K562 (cell line): Measurements from ENCODE around the gene GRM5. TPM values are rescaled to one million over a fixed set of nuclear protein-coding genes. Genes with fewer than 3 reads are reported as not detected.

Experiments used
- ATAC-seq: fragments of 200-7000 bp; cut with Tn5 transposase; 3 replicates; pipeline ENCODE4 v1.9.1; 2020; ENCODE audit warnings: moderate library complexity
- BruUV-seq: library from RNA; stranded (reverse); fragments of 400-500 nt; replicated peaks from 2 replicates; lab custom pipeline; 2021; lab: Mats Ljungman, UMichigan
- CTCF ChIA-PET: fragments of 300-600 bp; formaldehyde crosslinking; extraction: SDS; loops from one replicate; lab custom pipeline; 2021; ENCODE audit warnings: low intra/inter-chr PET ratio; lab: Yijun Ruan, JAX
- POLR2A ChIA-PET: fragments of 300-600, 350-650 bp; sonication (Branson Sonifier 250); formaldehyde crosslinking; extraction: SDS; loops from one replicate; lab custom pipeline; 2021; ENCODE audit warnings: antibody characterized with exemption, inconsistent platforms; lab: Yijun Ruan, JAX
- DNase-seq, 4 experiments: peaks; one replicate each; pipeline versions ENCODE4 v3.0.0 to v3.0.0-alpha.2; 2011 to 2018; ENCODE audit warnings: low spot score in 3 of 4, mixed read lengths in 3 of 4; ENCODE audit errors: extremely low read depth in 1 of 4
- FAIRE-seq: peaks from 2 replicates; lab custom pipeline; 2011; peaks lifted over from hg19 to GRCh38; lab: Jason Lieb, UNC
- H2AFZ ChIP-seq: 2 replicates; pipeline ENCODE4 v1.6.0; 2011; ENCODE audit warnings: low read depth, low read length, control low read depth, inconsistent platforms
- H3K27ac ChIP-seq: fragments of 200-600 bp; 3 replicates; pipeline ENCODE4 v1.8.0; 2011; ENCODE audit warnings: low read depth, mild to moderate bottlenecking, control low read depth, inconsistent platforms, low read length, moderate library complexity, mixed read lengths; ENCODE audit errors: extremely low read depth
- H3K27me3 ChIP-seq, 2 experiments: fragments of 300-600 bp in 1 of 2; 2 replicates in 1 of 2; 3 replicates in 1 of 2; pipeline versions ENCODE4 v1.6.0 to v1.8.0; 2011; ENCODE audit warnings: inconsistent platforms in 2 of 2, low read length in 2 of 2, mild to moderate bottlenecking in 1 of 2, mixed read lengths in 1 of 2, moderate library complexity in 1 of 2; ENCODE audit not compliant: control insufficient read depth in 2 of 2, insufficient read depth in 2 of 2
- H3K36me3 ChIP-seq: fragments of 300-600 bp; 3 replicates; pipeline ENCODE4 v1.8.0; 2011; ENCODE audit warnings: mild to moderate bottlenecking, low read length, inconsistent platforms; ENCODE audit not compliant: control insufficient read depth, insufficient read depth
- H3K4me1 ChIP-seq, 2 experiments: fragments of 200-600 bp in 1 of 2; replicated peaks in 1 of 2; 2 replicates in 1 of 2; 3 replicates in 1 of 2; pipeline versions ENCODE4 v1.5.1 to v1.8.0; 2011; ENCODE audit warnings: inconsistent platforms in 2 of 2, low read length in 2 of 2, mild to moderate bottlenecking in 1 of 2, mixed read lengths in 1 of 2, moderate library complexity in 1 of 2; ENCODE audit not compliant: control insufficient read depth in 2 of 2, insufficient read depth in 2 of 2
- H3K4me2 ChIP-seq: 2 replicates; pipeline ENCODE4 v1.6.1; 2011; ENCODE audit warnings: low read length, control low read depth, inconsistent platforms, mixed read lengths; ENCODE audit not compliant: insufficient read depth
- H3K4me3 ChIP-seq: fragments of 200-600 bp; sonication (generic), shearing (Covaris generic); 2 replicates; pipeline ENCODE4 v1.5.1; 2016; ENCODE audit warnings: control low read depth, inconsistent platforms
- H3K79me2 ChIP-seq: fragments of 200-600 bp; 3 replicates; pipeline ENCODE4 v1.8.0; 2011; ENCODE audit warnings: low read length, inconsistent platforms; ENCODE audit not compliant: control insufficient read depth, insufficient read depth
- H3K9ac ChIP-seq, 2 experiments: 2 replicates each; pipeline versions ENCODE4 v1.6.0 to v1.6.1; 2011; ENCODE audit warnings: low read depth in 2 of 2, low read length in 2 of 2, control low read depth in 1 of 2, inconsistent platforms in 1 of 2, mild to moderate bottlenecking in 1 of 2, mixed read lengths in 1 of 2; ENCODE audit not compliant: insufficient read depth in 1 of 2
- H3K9me1 ChIP-seq: one replicate; pipeline ENCODE4 v1.6.0; 2011; ENCODE audit warnings: inconsistent platforms, mild to moderate bottlenecking, low read length, moderate library complexity; ENCODE audit not compliant: control insufficient read depth, insufficient read depth
- H3K9me3 ChIP-seq: replicated peaks from 2 replicates; pipeline ENCODE4 v1.5.1; 2011; ENCODE audit warnings: low read depth, low read length, inconsistent platforms; ENCODE audit not compliant: control insufficient read depth, insufficient read depth
- H4K20me1 ChIP-seq: replicated peaks from 2 replicates; pipeline ENCODE4 v1.6.1; 2011; ENCODE audit warnings: low read length, inconsistent platforms, mixed read lengths; ENCODE audit not compliant: control insufficient read depth, insufficient read depth
- CEBPZ ChIP-seq: fragments of 150-350 bp; IDR thresholded peaks from 2 replicates; pipeline ENCODE4 v1.6.1; 2014; ENCODE audit warnings: low read depth, mild to moderate bottlenecking, low read length, borderline replicate concordance
- FOXK1 ChIP-seq: sonication (generic); formaldehyde crosslinking; IDR thresholded peaks from 2 replicates; pipeline ENCODE4 v1.8.0; 2022; ENCODE audit warnings: missing genetic modification reagents, mild to moderate bottlenecking, borderline replicate concordance
- FOXK2 ChIP-seq, 2 experiments: fragments of 450-650 bp; IDR thresholded peaks in 1 of 2; conservative IDR thresholded peaks in 1 of 2; 2 replicates each; pipeline ENCODE4 v1.6.1; 2016; ENCODE audit warnings: low read depth in 2 of 2, mild to moderate bottlenecking in 1 of 2
- GATAD2A ChIP-seq: fragments of 450-650 bp; IDR thresholded peaks from 2 replicates; pipeline ENCODE4 v1.6.1; 2017
- HSF4 ChIP-seq: fragments of 250-450 bp; sonication (Bioruptor Pico); IDR thresholded peaks from 2 replicates; pipeline ENCODE4 v2.1.2; 2022; ENCODE audit warnings: mild to moderate bottlenecking, moderate library complexity, borderline replicate concordance
- IRF2 ChIP-seq: sonication (generic); formaldehyde crosslinking; IDR thresholded peaks from 2 replicates; pipeline ENCODE4 v1.8.1; 2022; ENCODE audit warnings: mild to moderate bottlenecking, missing genetic modification reagents
- MIER1 ChIP-seq: fragments of 450-650 bp; IDR thresholded peaks from 2 replicates; pipeline ENCODE4 v1.6.1; 2016; ENCODE audit warnings: antibody characterized with exemption, mild to moderate bottlenecking, low read depth
- NR1H2 ChIP-seq: sonication (generic); formaldehyde crosslinking; IDR thresholded peaks from 2 replicates; pipeline ENCODE4 v1.4.0; 2020; ENCODE audit warnings: mild to moderate bottlenecking, missing genetic modification reagents
- PRMT5 ChIP-seq: sonication (generic); formaldehyde crosslinking; IDR thresholded peaks from 2 replicates; pipeline ENCODE4 v1.5.0; 2020; ENCODE audit warnings: missing genetic modification reagents
- RAD21 ChIP-seq, 2 experiments: fragments of 250-450 bp in 1 of 2; fragments of 450-650 bp in 1 of 2; sonication (Bioruptor Pico) in 1 of 2; formaldehyde crosslinking in 1 of 2; IDR thresholded peaks in 1 of 2; conservative IDR thresholded peaks in 1 of 2; 2 replicates each; pipeline versions ENCODE4 v1.4.0 to v1.8.0; 2020 to 2022; ENCODE audit warnings: mild to moderate bottlenecking in 2 of 2, moderate library complexity in 1 of 2
- RFX7 ChIP-seq: fragments of 250-450 bp; sonication (Bioruptor Pico); IDR thresholded peaks from 2 replicates; pipeline ENCODE4 v1.5.1; 2021; ENCODE audit warnings: mild to moderate bottlenecking
- SIRT6 ChIP-seq: IDR thresholded peaks from one replicate; pipeline ENCODE4 v1.6.1; 2012; ENCODE audit warnings: low read depth, mild to moderate bottlenecking, control low read depth, inconsistent platforms, low read length, moderate library complexity
- SMARCA4 ChIP-seq: fragments of 450-650 bp; IDR thresholded peaks from 2 replicates; pipeline ENCODE4 v1.6.1; 2016
- WHSC1 ChIP-seq: IDR thresholded peaks from one replicate; pipeline ENCODE4 v1.6.1; 2012; ENCODE audit warnings: low read length, control low read depth, inconsistent platforms
- ZMIZ1 ChIP-seq, 2 experiments: fragments of 150-350 bp in 1 of 2; IDR thresholded peaks; 2 replicates each; pipeline ENCODE4 v1.6.1; 2012 to 2016; ENCODE audit warnings: low read depth in 2 of 2, low read length in 2 of 2, mild to moderate bottlenecking in 1 of 2, moderate library complexity in 1 of 2
- ZNF140 ChIP-seq: fragments of 250-450 bp; sonication (Bioruptor Pico); IDR thresholded peaks from 2 replicates; pipeline ENCODE4 v1.8.0; 2021; ENCODE audit warnings: moderate library complexity, mild to moderate bottlenecking, inconsistent platforms
- ZNF79 ChIP-seq: fragments of 250-450 bp; sonication (Bioruptor Pico); IDR thresholded peaks from 2 replicates; pipeline ENCODE4 v1.4.0; 2020; ENCODE audit warnings: low read depth, mild to moderate bottlenecking, moderate library complexity
- WGBS: fragments of 100-300 bp; shearing (Covaris generic); methylation state at CpG from one replicate; pipeline ENCODE4 v1.1.6; 2016; ENCODE audit warnings: low coverage, mixed read lengths; ENCODE audit not compliant: insufficient coverage; ENCODE audit errors: missing lambda C conversion rate; 5-methylcytosine and 5-hydroxymethylcytosine counted together
- in situ Hi-C: fragments of 300-500 bp; cut with MboI; formaldehyde crosslinking; loops from 4 replicates; pipeline ENCODE4 v1.15.0; 2018; ENCODE audit warnings: inconsistent platforms, mixed read lengths
- intact Hi-C: fragments of 100-400 bp; cut with micrococcal nuclease; formaldehyde crosslinking; loops from 2 replicates; pipeline ENCODE4 v1.14.2; 2022
- polyA plus RNA-seq, 8 experiments: library from polyadenylated mRNA; depleted of rRNA in 4 of 8; stranded (reverse) in 5 of 8; unstranded in 3 of 8; fragments of >200 nt; fragmentation: Nextera tagmentation in 2 of 8; fragmentation: Illumina TruSeq in 1 of 8; extraction: Ambion mirVana in 2 of 8; extraction: Trizol in 1 of 8; gene quantifications; 2 replicates each; pipeline versions ENCODE4 v1.2.1 to v1.2.3, GENCODE V29; 2011 to 2014; ENCODE audit warnings: inconsistent platforms in 1 of 8, missing spikeins in 1 of 8
- total RNA-seq, 7 experiments: library from RNA; depleted of rRNA in 6 of 7; stranded (reverse); fragments of >200 nt in 6 of 7; fragmentation: Illumina TruSeq in 2 of 7; extraction: Trizol in 2 of 7; gene quantifications; 2 replicates each; pipeline versions ENCODE4 v1.2.1 to v1.2.3, GENCODE V29; 2011 to 2021; ENCODE audit warnings: low replicate concordance in 1 of 7

GRM5 gene
- total and polyA plus RNA-seq, 9 of the 15 experiments (the other 6 are each of a cell fraction or from before 2014, with no cell fraction given) = not detected

DNA sequence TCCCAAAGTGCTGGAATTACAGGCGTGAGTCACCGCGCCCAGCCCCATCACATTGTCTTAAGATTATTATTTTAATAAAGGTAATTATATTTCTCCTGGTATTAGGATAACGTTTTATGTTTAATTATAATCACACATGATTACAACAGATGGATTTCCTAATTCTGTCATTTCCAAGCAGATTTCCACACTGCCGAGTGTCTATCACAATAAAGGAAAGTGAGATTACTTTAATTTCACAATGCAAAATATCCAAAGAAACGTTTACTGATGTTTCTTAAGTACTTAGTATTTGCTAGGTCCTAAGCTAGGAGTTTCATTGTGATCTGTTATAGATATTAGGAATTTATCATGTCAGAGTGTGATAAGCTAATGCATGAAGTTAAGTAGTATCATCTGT, 524.8 kb downstream of the GRM5 start (continued):
- TF ChIP-seq NR1H2 (CRISPR knock-in tag) = no peak

GRCh38 chr11:88538098-88538497, 527.7 kb downstream of the GRM5 start:
- in situ Hi-C loops = no loop called here
- 0% methylated on average over 1 of the region's 1 CpG for WGBS
- POLR2A ChIA-PET = no interaction called here

More at GRCh38 chr11:88538098-88538497, 527.7 kb downstream of the GRM5 start:
- H3K9ac ChIP-seq = no peak overlapping the region
- H4K20me1 ChIP-seq = no peaks in the 10 kb centered on the region
- BruUV-seq = no TSS peak
- no peaks in the 10 kb centered on the region for H3K36me3 ChIP-seq
- no peak overlapping the region for H3K27ac ChIP-seq
- intact Hi-C loops = no loop called here
- no peaks in the 10 kb centered on the region for H3K79me2 ChIP-seq
- H3K4me3 ChIP-seq = no peak overlapping the region
- no peak for ATAC-seq
- DNase-seq = no peak
- no peaks in the 10 kb centered on the region for H3K27me3 ChIP-seq
- CTCF ChIA-PET = no interaction called here
- TF ChIP-seq ZNF79 (CRISPR knock-in tag) (no peak), RAD21 (CRISPR knock-in tag; conservative IDR thresholded peaks at IDR 0.05 in 1 of 2, IDR thresholded peaks at IDR 0.05 in 1 of 2) (no peak), GATAD2A (no peak), ZNF140 (no peak), SIRT6 (no peak), PRMT5 (CRISPR knock-in tag) (no peak), ZMIZ1 (IDR thresholded peaks at IDR 0.05; ENCODE audit: low read depth in 2 of 2, low read length in 2 of 2) (no peak), RFX7 (CRISPR knock-in tag) (no peak), FOXK2 (conservative IDR thresholded peaks at IDR 0.05 in 1 of 2, IDR thresholded peaks at IDR 0.05 in 1 of 2; ENCODE audit: low read depth in 2 of 2) (no peak), CEBPZ (no peak), WHSC1 (no peak), IRF2 (no peak), MIER1 (no peak), FOXK1 (no peak), HSF4 (CRISPR knock-in tag) (no peak), SMARCA4 (no peak)
- H3K9me1 ChIP-seq = no peaks in the 10 kb centered on the region
- no peaks in the 10 kb centered on the region for H3K4me1 ChIP-seq
- H3K4me2 ChIP-seq = no peak overlapping the region
- no peaks in the 10 kb centered on the region for H3K9me3 ChIP-seq
- no peak for FAIRE-seq
- no peak overlapping the region for H2AFZ ChIP-seq
